Measurements from ENCODE around the gene THEMIS2.

GRCh38 chr1:27858949-27859576, 13.3 kb upstream of the THEMIS2 start:
- TF ChIP-seq POLR2AphosphoS5 (IDR thresholded peaks at IDR 0.05): no peak
- no peak for TF ChIP-seq CTCF (IDR thresholded peaks at IDR 0.05)
